ENCODE data around the gene SIGLEC1. TPM values are rescaled to one million over a fixed set of nuclear protein-coding genes. Genes with fewer than 3 reads are reported as not detected.

Gene SIGLEC1
- polyA plus RNA-seq, 6 donors from 2014 or later: not detected

DNA sequence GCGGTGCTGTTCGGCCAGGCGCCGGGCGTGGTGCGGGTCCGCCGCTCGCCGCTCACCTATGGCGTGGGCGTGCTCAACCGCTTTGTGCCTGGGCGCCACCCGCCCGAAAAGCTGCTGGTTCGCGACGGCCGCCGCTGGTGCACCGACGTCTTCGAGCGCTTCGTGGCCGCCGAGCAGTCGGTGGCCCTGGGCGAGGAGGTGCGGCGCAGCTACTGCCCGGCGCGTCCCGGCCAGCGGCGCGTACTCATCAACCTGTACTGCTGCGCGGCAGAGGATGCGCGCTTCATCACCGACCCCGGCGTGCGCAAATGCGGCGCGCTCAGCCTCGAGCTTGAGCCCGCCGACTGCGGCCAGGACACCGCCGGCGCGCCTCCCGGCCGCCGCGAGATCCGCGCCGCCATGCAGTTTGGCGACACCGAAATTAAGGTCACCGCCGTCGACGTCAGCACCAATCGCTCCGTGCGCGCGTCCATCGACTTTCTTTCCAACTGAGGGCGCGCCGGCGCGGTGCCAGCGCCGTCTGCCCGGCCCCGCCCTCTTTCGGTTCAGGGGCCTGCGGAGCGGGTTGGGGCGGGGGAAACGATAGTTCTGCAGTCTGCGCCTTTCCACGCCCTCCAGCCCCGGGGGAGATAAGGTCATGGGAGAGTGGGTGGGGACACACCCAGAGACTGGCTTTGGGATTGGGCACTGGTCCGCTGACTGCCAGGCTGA, 39.4 kb upstream of the SIGLEC1 start:
- Mint-ChIP-seq H3K4me1 (peaks cover 5 to 12% (median 10%) of the 10 kb centered on the region in 3 donors), H3K9me3 (no peaks in the 10 kb centered on the region), H3K4me3 (peak overlapping the region; percentile 66 to 91 (median 82)), H3K27ac (peak overlapping the region in 3 of 6 donors; percentile 68 to 95 (median 83)), H3K36me3 (no peaks in the 10 kb centered on the region), H3K27me3 (peaks cover 0 to 15% (median 8%) of the 10 kb centered on the region in 3 donors)
- ATAC-seq (ENCODE audit: low read depth in 2 of 2) (peak; percentile 71 to 74), DNase-seq (peak; percentile 59)

DNA sequence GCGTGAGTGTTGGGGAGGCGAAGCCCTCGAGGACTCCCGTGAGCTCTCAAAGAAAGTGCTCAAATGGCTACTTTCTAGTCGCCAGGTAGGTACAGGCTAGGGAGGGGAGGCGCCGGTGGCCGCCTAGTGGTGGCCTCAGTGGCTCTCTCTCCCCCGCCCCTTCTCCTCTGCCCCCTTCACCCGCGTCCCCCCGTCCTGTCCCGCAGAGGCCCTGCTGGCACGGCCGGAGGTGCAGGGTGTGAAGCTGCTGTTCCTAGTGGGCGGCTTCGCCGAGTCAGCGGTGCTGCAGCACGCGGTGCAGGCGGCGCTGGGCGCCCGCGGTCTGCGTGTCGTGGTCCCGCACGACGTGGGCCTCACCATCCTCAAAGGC, 38.9 kb upstream of the SIGLEC1 start:
- Mint-ChIP-seq H3K9me3 (no peaks in the 10 kb centered on the region), H3K27me3 (peaks cover 4 to 21% (median 12%) of the 10 kb centered on the region in 3 donors), H3K36me3 (no peaks in the 10 kb centered on the region), H3K4me3 (peak overlapping the region in 4 of 8 donors; percentile 40 to 63 (median 56)), H3K4me1 (peaks cover 5 to 12% (median 10%) of the 10 kb centered on the region in 3 donors), H3K27ac (no peak overlapping the region)
- no peak for DNase-seq
- no peak for ATAC-seq (ENCODE audit: low read depth in 2 of 2)

DNA sequence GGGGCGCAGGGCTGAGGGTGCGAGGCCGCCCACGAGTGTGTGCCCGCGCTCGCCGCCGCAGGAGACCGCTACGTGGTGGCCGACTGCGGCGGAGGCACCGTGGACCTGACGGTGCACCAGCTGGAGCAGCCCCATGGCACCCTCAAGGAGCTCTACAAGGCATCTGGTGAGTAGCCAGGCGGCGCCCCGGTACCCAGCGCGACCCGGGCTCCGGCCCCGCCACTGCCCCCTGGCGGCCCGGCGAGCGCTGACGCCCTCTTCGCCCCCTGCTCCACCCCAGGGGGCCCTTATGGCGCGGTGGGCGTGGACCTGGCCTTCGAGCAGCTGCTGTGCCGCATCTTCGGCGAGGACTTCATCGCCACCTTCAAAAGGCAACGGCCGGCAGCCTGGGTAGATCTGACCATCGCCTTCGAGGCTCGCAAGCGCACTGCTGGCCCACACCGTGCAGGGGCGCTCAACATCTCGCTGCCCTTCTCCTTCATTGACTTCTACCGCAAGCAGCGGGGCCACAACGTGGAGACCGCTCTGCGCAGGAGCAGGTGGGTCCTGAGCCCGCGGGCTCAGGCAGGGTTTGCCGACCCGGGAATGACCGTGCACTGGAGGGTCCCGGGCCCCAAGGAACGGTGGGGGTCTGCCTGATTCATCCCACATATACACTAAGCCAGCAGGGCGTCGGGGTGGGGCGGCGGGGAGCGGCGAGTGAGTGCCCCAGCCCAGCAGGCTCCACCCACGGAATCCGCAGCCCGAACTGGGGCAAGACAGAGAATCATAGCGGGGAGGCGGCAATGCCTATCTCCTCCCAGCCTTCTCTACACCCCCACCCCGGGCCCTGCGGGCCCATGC, 37.5 kb upstream of the SIGLEC1 start:
- no peaks in the 10 kb centered on the region for H3K36me3 Mint-ChIP-seq
- peaks cover 4 to 33% (median 16%) of the 10 kb centered on the region in 3 donors for H3K27me3 Mint-ChIP-seq
- peak overlapping the region in 1 of 8 donors; percentile 30 for H3K4me3 Mint-ChIP-seq
- peaks cover 14 to 17% (median 15%) of the 10 kb centered on the region in 3 donors for H3K4me1 Mint-ChIP-seq
- no peak overlapping the region for H3K27ac Mint-ChIP-seq
- no peaks in the 10 kb centered on the region for H3K9me3 Mint-ChIP-seq
- peak; percentile 23 for DNase-seq
- ATAC-seq (ENCODE audit: low read depth in 2 of 2): peak in 1 of 2 donors; percentile 29

DNA sequence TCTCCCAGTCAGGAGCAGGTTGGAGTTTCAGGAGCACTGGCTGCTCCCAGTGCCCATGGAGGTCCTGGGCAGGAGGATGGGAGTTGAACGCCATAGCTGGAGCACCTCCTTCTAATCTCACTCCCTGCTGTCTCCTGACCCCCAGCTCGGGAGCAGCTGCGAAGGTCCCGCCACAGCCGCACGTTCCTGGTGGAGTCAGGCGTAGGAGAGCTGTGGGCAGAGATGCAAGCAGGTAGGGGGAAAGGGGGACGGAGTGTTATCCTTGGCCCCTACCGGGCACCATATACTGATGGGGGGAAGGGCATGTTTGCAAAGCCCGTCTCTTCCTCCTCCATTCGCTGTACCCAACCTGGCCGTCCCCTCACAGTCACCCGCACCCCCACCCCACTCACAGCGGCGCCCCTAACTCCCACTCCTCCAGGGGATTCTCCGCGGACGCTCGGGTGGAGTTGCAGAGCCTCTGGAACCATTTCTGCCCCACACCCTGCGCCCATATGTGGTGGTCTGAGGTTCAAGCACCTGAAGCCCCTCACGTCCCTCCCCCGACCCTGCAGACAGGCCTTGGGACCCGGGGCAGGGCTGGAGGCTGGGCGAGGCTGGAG, 36.8 kb upstream of the SIGLEC1 start:
- ATAC-seq (ENCODE audit: low read depth in 2 of 2) (no peak), DNase-seq (no peak)
- Mint-ChIP-seq H3K27me3 (peaks cover 4 to 40% (median 23%) of the 10 kb centered on the region in 3 donors), H3K4me1 (peaks cover 18 to 24% (median 22%) of the 10 kb centered on the region in 3 donors), H3K9me3 (peaks cover 0 to under 1% (median 0%) of the 10 kb centered on the region in 7 donors), H3K27ac (no peak overlapping the region), H3K4me3 (no peak overlapping the region), H3K36me3 (no peaks in the 10 kb centered on the region)

DNA sequence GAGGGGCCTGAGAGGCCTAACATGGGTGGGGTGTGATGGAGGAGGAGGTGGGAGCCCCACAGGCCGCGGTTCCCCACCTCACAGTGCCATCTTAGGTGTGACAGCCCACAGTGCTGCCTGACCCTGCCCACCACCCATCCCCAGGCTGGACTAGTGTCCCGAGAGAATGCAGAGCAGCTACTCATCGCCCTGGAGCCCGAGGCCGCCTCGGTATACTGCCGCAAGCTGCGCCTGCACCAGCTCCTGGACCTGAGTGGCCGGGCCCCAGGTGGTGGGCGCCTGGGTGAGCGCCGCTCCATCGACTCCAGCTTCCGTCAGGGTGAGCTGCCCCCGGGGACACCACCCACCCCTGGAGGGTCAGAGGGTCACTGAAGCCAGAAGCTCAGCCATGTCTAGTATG, 35.7 kb upstream of the SIGLEC1 start:
- no peak overlapping the region for H3K27ac Mint-ChIP-seq
- H3K27me3 Mint-ChIP-seq: peaks cover 4 to 40% (median 24%) of the 10 kb centered on the region in 3 donors
- DNase-seq (no peak), ATAC-seq (ENCODE audit: low read depth in 2 of 2) (no peak)
- H3K4me3 Mint-ChIP-seq: no peak overlapping the region
- H3K4me1 Mint-ChIP-seq: peaks cover 18 to 24% (median 22%) of the 10 kb centered on the region in 3 donors
- peaks cover 0 to 2% (median 0%) of the 10 kb centered on the region in 7 donors for H3K9me3 Mint-ChIP-seq
- no peaks in the 10 kb centered on the region for H3K36me3 Mint-ChIP-seq

DNA sequence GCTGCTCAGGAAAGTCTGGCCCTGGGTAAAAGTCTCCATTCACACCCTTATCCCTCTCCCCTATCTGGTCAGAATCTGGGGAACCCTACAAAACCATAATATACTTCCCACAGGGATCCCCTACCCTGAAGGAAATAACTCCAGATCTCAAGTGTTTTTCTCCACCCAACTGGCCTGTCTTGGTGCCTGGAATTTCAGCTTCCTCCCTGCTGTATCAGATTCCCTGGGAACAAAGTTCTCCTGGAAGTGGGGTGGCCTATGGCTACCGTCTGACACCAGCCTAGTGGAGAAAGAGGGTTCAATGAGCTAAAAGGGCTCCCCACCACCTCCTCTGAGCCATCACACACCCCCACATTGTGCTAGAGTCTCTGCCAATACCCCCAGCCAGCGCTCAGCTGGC, 35.1 kb upstream of the SIGLEC1 start:
- DNase-seq: no peak
- Mint-ChIP-seq H3K27ac (no peak overlapping the region), H3K36me3 (no peaks in the 10 kb centered on the region), H3K9me3 (peaks cover 0 to 2% (median 0%) of the 10 kb centered on the region in 7 donors), H3K27me3 (peaks cover 4 to 40% (median 24%) of the 10 kb centered on the region in 3 donors), H3K4me3 (peak overlapping the region in 1 of 8 donors; percentile 61), H3K4me1 (peaks cover 16 to 22% (median 18%) of the 10 kb centered on the region in 3 donors)
- no peak for ATAC-seq (ENCODE audit: low read depth in 2 of 2)

DNA sequence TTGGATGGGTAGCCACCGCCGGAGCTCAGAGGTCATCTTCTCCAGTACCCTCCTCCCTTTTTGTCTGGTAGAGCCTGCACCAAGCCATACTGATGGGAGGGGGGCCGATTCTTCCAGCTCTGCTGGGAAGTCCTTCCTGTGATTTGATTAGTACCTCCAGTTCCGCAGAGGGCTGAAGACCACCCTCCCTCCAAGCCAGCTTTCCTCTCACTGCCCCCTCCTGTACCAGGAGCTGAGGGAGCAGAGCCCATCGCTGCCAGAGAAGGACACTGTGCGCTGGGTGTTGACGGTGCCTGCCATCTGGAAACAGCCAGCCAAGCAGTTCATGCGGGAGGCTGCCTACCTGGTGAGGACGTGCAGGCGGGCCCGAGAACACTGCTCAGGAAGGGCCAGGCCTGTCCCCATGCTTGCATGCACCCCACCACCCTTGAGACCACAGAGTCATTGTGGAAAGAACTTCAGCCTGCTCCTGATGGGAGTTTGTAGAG, 33.3 kb upstream of the SIGLEC1 start:
- peaks cover 0 to 2% (median 0%) of the 10 kb centered on the region in 7 donors for H3K9me3 Mint-ChIP-seq
- H3K27ac Mint-ChIP-seq: no peak overlapping the region
- H3K27me3 Mint-ChIP-seq: peaks cover 4 to 42% (median 28%) of the 10 kb centered on the region in 3 donors
- no peak for ATAC-seq (ENCODE audit: low read depth in 2 of 2)
- no peaks in the 10 kb centered on the region for H3K36me3 Mint-ChIP-seq
- peaks cover 12 to 14% (median 13%) of the 10 kb centered on the region in 3 donors for H3K4me1 Mint-ChIP-seq
- H3K4me3 Mint-ChIP-seq: peak overlapping the region in 2 of 8 donors; percentile 35 to 63
- no peak for DNase-seq

DNA sequence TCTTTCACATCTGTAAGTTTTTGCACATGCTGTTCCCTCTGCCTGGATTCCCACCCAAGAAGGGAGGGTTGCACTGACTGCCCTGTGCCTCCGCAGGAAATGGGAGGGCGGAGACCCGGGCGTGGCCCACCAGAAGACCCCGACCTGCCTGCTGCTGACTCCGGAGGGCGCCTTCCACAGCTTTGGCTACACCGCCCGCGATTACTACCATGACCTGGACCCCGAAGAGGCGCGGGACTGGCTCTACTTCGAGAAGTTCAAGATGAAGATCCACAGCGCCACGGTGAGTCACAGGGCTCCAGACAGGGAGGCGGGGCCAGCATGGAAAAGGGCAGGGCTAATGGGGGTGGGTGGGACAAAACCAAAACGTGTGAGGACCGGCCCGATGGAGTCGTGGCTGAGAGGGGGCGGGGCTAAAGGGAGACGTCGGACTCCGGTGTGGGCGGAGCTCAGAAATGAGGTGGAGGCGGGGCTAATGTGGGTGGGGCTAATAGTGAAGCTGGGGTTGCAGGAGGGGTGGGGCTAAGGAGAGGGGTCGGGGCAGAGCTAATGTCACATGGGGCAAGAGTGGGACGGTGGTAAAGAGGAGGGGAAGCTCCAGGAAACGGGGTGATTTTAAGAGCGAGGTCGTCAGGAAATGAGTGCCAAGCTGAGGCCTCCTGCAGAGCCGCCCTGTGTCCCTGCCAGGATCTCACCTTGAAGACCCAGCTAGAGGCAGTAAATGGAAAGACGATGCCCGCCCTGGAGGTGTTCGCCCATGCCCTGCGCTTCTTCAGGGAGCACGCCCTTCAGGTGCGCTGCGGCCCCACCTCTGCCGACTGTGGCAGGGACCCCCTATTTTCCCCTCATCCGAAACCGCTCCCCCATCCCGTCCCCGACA, 32.6 kb upstream of the SIGLEC1 start:
- Mint-ChIP-seq H3K27ac (peak overlapping the region in 2 of 6 donors; percentile 6 to 75), H3K36me3 (no peaks in the 10 kb centered on the region), H3K27me3 (peaks cover 4 to 48% (median 35%) of the 10 kb centered on the region in 3 donors), H3K4me3 (peak overlapping the region in 7 of 8 donors; percentile 43 to 80 (median 63)), H3K4me1 (peaks cover 12 to 14% (median 13%) of the 10 kb centered on the region in 3 donors), H3K9me3 (peaks cover 0 to 2% (median 0%) of the 10 kb centered on the region in 7 donors)
- ATAC-seq (ENCODE audit: low read depth in 2 of 2) (peak; percentile 70 to 83), DNase-seq (peak; percentile 64)

DNA sequence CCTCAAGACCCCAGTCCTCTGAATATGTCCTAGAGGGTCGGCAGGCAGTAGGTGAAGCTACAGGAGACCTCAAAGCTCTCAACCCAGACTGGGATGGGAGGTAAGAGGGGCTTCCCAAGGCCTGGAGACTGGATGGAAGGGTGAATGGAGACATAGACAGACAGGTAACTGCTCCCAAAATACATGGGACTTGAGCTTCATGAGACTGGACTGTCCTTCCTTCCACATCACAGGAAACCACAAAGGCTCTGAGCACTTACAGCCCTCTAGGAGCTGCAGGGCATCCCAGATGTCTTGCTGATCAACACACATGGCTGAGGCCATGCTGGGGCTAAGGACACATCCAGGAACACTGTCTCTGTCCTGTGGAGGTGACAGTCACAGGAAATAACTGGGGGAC, 31.6 kb upstream of the SIGLEC1 start:
- H3K27me3 Mint-ChIP-seq: peaks cover 4 to 52% (median 36%) of the 10 kb centered on the region in 3 donors
- peaks cover 0 to 2% (median 0%) of the 10 kb centered on the region in 7 donors for H3K9me3 Mint-ChIP-seq
- H3K27ac Mint-ChIP-seq: no peak overlapping the region
- no peaks in the 10 kb centered on the region for H3K36me3 Mint-ChIP-seq
- no peak for ATAC-seq (ENCODE audit: low read depth in 2 of 2)
- H3K4me3 Mint-ChIP-seq: peak overlapping the region in 2 of 8 donors; percentile 56 to 68
- no peak for DNase-seq
- peaks cover 12 to 14% (median 13%) of the 10 kb centered on the region in 3 donors for H3K4me1 Mint-ChIP-seq

DNA sequence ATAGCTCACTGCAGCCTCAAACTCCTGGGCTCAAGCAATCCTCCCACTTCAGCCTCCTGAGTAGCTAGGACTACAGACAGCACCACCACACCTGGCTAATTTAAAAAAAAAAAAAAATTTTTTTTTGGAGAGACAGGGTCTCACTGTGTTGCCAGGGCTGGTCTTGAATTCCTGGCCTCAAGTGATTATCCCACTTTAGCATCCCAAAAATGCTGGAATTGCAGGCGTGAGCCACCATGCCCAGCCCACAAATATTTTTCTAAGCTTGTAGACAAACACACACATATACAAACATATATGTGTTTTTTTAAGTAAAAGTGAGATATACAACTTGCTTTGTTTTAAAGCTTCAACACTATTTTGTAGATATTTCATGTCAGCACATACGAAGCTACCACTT, 30.9 kb upstream of the SIGLEC1 start:
- H3K27me3 Mint-ChIP-seq: peaks cover 4 to 50% (median 36%) of the 10 kb centered on the region in 3 donors
- H3K27ac Mint-ChIP-seq: no peak overlapping the region
- no peak for DNase-seq
- H3K36me3 Mint-ChIP-seq: no peaks in the 10 kb centered on the region
- ATAC-seq (ENCODE audit: low read depth in 2 of 2): no peak
- no peak overlapping the region for H3K4me3 Mint-ChIP-seq
- peaks cover 0 to 2% (median 0%) of the 10 kb centered on the region in 7 donors for H3K9me3 Mint-ChIP-seq
- H3K4me1 Mint-ChIP-seq: peaks cover 12 to 14% (median 13%) of the 10 kb centered on the region in 3 donors

DNA sequence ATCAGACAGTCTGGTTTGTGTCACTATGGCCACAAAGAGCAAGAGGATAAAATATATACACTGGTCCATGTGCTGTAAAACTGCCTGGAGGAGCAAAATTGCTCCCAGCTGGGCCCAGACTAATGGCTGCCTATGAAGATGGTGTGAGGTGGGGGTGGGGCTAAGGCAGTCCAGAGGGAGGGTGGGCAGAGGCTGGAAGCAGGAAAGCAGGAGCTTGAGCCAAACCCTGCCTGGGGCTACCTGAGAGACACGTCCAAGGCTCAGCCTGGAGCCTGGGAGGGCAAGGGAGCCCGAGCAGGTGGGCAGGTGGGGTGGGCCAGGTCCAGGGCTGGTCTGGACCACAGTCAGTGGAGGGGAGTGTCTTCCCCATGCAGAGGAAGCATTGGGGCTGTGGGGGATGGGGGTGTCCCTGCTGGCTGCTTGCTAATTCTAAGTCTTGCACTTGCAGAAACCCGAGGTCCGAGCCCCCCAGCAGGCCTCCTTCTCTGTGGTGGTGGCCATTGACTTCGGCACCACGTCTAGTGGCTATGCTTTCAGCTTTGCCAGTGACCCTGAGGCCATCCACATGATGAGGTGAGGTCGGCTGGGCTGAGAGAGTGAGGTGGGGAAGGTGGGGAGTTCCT, 29.5 kb upstream of the SIGLEC1 start:
- DNase-seq (no peak), ATAC-seq (ENCODE audit: low read depth in 2 of 2) (no peak)
- H3K4me1 Mint-ChIP-seq: peaks cover 12 to 14% (median 13%) of the 10 kb centered on the region in 3 donors
- no peaks in the 10 kb centered on the region for H3K36me3 Mint-ChIP-seq
- H3K27ac Mint-ChIP-seq: no peak overlapping the region
- no peak overlapping the region for H3K4me3 Mint-ChIP-seq
- peaks cover 9 to 43% (median 29%) of the 10 kb centered on the region in 3 donors for H3K27me3 Mint-ChIP-seq
- peaks cover 0 to 2% (median 0%) of the 10 kb centered on the region in 7 donors for H3K9me3 Mint-ChIP-seq
